ENCODE data around the gene APPL2. TPM values are rescaled to one million over a fixed set of nuclear protein-coding genes. Genes with fewer than 3 reads are reported as not detected.
"Not testable (repeated sequence)": the region's sequence is repeated elsewhere in the genome, so short reads cannot be mapped to it uniquely, and the experiment has no call there.

The APPL2 gene
- total and polyA plus RNA-seq, 2 of the 13 experiments (the other 11 are each of a cell fraction or from before 2014, with no cell fraction given) = 9.9 to 11.1 TPM

GRCh38 chr12:105252901-105253300 is 16.9 kb upstream of the APPL2 start:
- WGBS (ENCODE audit: low lambda C conversion rate) = 56% methylated on average over 5 of the region's 5 CpGs
- H2AFZ ChIP-seq (ENCODE audit: low read length) = no peak overlapping the region
- H4K20me1 ChIP-seq (ENCODE audit: insufficient read depth, low read length) = no peaks in the 10 kb centered on the region
- H3K79me2 ChIP-seq (ENCODE audit: insufficient read depth, low read length) = no peaks in the 10 kb centered on the region
- CTCF ChIA-PET (ENCODE audit: low intra/inter-chr PET ratio, low total read pairs) = no interaction called here
- DNase-seq (ENCODE audit: low spot score) = no peak
- BruUV-seq (replicated peaks) = no TSS peak
- no peaks in the 10 kb centered on the region for H3K9me3 ChIP-seq (ENCODE audit: low read length)
- POLR2A ChIA-PET = no interaction called here
- TF ChIP-seq ZIK1 (CRISPR knock-in tag; IDR thresholded peaks at IDR 0.05; ENCODE audit: borderline replicate concordance, low read depth) (no peak), ZKSCAN5 (CRISPR knock-in tag; IDR thresholded peaks at IDR 0.05) (no peak), ZNF883 (CRISPR knock-in tag; IDR thresholded peaks at IDR 0.05; ENCODE audit: not compliant biosample characterization) (no peak)
- H3K4me3 ChIP-seq (replicated peaks in 1 of 3; ENCODE audit: insufficient read depth in 1 of 3, low read depth in 2 of 3, low read length in 3 of 3) = no peak overlapping the region
- H3K4me2 ChIP-seq (ENCODE audit: low read depth, low read length) = no peak overlapping the region
- no peak for FAIRE-seq
- no peak for ATAC-seq
- no peak overlapping the region for H3K9ac ChIP-seq (ENCODE audit: insufficient read depth, low read depth, low read length)
- no peaks in the 10 kb centered on the region for H3K36me3 ChIP-seq (replicated peaks in 1 of 2; ENCODE audit: control insufficient read depth in 1 of 2, insufficient read depth in 2 of 2, low read length in 2 of 2)
- intact Hi-C loops (cut with micrococcal nuclease; ENCODE audit: unreplicated experiment) = no loop called here
- H3K27ac ChIP-seq (ENCODE audit: extremely low read length, insufficient read depth, low read length) = no peak overlapping the region
- H3K27me3 ChIP-seq (ENCODE audit: control insufficient read depth in 1 of 2, insufficient read depth in 2 of 2, low read length in 2 of 2) = no peaks in the 10 kb centered on the region
- in situ Hi-C loops (cut with HindIII; ENCODE audit: extremely low pct_ligation_motif_present, low pct_unique_long_range_greater_than_20kb) = no loop called here
- H3K4me1 ChIP-seq (ENCODE audit: insufficient read depth, low read length) = no peaks in the 10 kb centered on the region

- H3K36me3 ChIP-seq (replicated peaks in 1 of 2; ENCODE audit: control insufficient read depth in 1 of 2, insufficient read depth in 2 of 2, low read length in 2 of 2); in situ Hi-C loops (cut with HindIII; ENCODE audit: extremely low pct_ligation_motif_present, low pct_unique_long_range_greater_than_20kb); H3K9me3 ChIP-seq (ENCODE audit: low read length); FAIRE-seq; CTCF ChIA-PET (ENCODE audit: low intra/inter-chr PET ratio, low total read pairs); BruUV-seq (replicated peaks); H4K20me1 ChIP-seq (ENCODE audit: insufficient read depth, low read length); H3K4me1 ChIP-seq (ENCODE audit: insufficient read depth, low read length); DNase-seq (ENCODE audit: low spot score); H3K9ac ChIP-seq (ENCODE audit: insufficient read depth, low read depth, low read length); H3K79me2 ChIP-seq (ENCODE audit: insufficient read depth, low read length); H3K27ac ChIP-seq (ENCODE audit: extremely low read length, insufficient read depth, low read length); POLR2A ChIA-PET; ATAC-seq; intact Hi-C loops (cut with micrococcal nuclease; ENCODE audit: unreplicated experiment); H2AFZ ChIP-seq (ENCODE audit: low read length); H3K4me3 ChIP-seq (replicated peaks in 1 of 3; ENCODE audit: insufficient read depth in 1 of 3, low read depth in 2 of 3, low read length in 3 of 3); H3K27me3 ChIP-seq (ENCODE audit: control insufficient read depth in 1 of 2, insufficient read depth in 2 of 2, low read length in 2 of 2); TF ChIP-seq FOXA1 (IDR thresholded peaks at IDR 0.05): not testable (repeated sequence)
- TF ChIP-seq SP5 (CRISPR knock-in tag; IDR thresholded peaks at IDR 0.05; ENCODE audit: borderline replicate concordance, low read depth) (peak; percentile 69; the same call in 1 of the 2 replicates), FOXA1 (CRISPR knock-in tag; IDR thresholded peaks at IDR 0.05) (peak; percentile 38; the same call in 1 of the 2 replicates), ZNF281 (CRISPR knock-in tag; IDR thresholded peaks at IDR 0.05; ENCODE audit: borderline replicate concordance) (peak; percentile 84; the same call in 1 of the 2 replicates), SALL1 (CRISPR knock-in tag; IDR thresholded peaks at IDR 0.05) (peak; percentile 10; the same call in 1 of the 2 replicates)
- 0 out of 2 replicates have a peak overlapping the region, but pooled peaks have one; percentile 7 for H3K4me2 ChIP-seq (ENCODE audit: low read depth, low read length)
- 95% methylated on average over 7 of the region's 20 CpGs for WGBS (ENCODE audit: low lambda C conversion rate)
Measured at GRCh38 chr12:105245776-105246427, 9.9 kb upstream of the APPL2 start.
